NCI-H146 treated with DMSO at 0.1 percent for 48 hours (cell line): ENCODE measurements around the gene PRADC1.

Experiments used
- DNase-seq: peaks from one replicate; lab custom pipeline; 2025; ENCODE audit not compliant: unreplicated experiment; lab: John Stamatoyannopoulos, UW

PRADC1 gene

GRCh38 chr2:73259276-73259675 lies 26.2 kb upstream of the PRADC1 start:
- DNase-seq: no peak

GRCh38 chr2:73258913-73259215 lies 25.8 kb upstream of the PRADC1 start:
- DNase-seq: no peak

DNA sequence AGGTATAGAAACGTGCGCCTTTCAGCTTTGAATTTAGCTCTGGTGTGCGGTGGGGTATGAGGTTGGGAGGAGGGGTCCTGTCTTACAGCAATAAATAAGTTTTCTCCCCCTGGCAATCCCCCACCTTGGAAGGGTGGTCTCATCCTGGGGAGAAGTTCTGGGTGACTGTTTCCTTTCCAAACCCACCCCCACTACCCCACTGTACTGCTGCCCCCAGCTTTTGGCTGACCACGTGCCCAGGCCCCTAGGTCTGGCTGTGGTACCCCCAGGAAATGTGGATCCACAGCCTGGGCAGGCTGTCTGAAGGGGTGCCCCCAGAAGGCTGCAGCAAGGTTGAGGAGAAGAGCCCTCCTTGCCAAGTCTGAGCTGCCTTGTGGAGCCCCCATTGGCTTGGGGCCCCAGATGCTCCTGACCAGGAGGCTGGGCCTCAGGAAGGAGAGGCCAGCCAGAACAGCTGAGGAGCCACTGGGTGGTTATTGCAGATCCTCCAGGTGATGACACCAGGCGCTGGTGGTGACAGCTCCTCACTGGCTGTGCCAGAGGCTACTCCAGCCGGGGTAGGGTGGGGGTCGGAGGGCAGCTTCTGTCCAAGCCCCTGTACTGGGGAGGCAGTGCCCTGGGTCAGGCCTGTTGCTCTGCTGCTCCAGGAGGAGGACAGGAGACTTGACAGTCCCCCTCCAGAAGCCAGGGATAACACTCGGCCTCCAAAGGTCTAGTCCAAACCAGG lies 25.3 kb upstream of the PRADC1 start:
- no peak for DNase-seq

DNA sequence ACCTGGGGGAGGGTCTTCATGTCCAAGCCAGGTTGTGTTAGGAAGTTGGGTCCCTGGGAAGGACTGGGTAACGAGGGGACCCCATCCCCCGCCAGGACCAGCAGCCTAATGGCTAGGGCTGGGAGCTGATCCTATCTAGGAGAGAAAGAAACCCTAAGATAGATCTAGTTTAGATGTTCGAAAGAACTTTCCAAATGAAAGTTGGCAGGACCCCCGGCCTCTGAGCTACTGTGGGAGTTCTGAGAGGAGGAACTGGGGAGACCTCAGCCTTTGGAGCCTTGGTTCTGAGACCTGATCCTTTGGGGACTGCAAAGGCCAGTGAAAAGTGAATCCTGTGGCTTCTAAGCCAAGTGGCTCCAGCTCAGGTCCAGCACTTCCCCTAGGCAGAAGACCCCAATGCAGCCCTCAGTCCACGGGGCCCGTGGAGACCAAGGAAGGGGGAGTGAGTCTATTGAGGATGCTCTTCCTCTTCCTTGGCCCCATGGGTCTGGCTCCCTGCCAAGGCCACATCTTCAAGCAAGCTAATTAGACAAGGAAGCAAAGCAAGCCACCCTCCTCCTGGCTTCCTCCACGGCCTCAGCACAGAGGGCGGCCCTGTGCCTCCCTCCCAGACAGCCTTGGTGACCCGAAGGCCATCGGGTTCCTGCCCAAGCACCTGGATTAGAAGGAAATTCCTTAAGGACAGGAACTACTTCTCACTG lies 24.5 kb upstream of the PRADC1 start:
- DNase-seq: no peak

DNA sequence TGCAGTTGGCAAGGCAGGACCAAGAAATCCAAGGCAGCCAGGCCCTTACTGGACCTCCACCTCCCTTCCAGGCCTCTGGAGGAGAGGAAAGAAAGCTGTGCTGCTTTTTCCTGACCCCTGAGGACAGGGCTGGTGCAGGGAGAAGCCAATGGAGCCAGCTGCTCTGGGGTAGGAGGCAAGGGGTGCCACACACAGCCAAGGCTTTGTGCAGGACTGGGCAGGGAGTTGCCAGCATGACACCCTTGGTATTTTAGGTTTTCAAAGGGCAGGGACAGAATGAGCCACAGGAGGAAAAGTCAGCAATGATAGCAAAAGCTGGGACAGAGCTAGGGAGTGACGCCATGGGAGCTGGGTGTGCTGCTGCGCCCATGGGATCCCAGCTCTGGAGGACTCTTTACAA lies 24.0 kb upstream of the PRADC1 start:
- no peak for DNase-seq

DNA sequence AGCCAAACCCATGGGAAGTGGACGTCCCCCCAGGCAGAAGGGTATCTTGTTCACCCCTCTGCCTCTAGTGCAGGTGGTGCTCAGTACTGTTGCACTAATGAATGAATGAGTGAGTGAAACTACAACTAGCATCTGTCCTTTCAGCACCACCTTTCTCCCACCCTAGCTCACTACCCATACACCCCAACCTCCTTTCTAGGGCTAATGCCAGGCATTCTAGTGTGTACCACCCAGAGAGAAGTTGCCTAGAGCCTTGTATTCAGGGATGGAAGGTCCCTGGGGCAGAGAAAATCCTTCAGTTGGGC lies 23.5 kb upstream of the PRADC1 start:
- no peak for DNase-seq

- no peak for DNase-seq
Measured at GRCh38 chr2:73255907-73256617, 23.0 kb upstream of the PRADC1 start.

DNA sequence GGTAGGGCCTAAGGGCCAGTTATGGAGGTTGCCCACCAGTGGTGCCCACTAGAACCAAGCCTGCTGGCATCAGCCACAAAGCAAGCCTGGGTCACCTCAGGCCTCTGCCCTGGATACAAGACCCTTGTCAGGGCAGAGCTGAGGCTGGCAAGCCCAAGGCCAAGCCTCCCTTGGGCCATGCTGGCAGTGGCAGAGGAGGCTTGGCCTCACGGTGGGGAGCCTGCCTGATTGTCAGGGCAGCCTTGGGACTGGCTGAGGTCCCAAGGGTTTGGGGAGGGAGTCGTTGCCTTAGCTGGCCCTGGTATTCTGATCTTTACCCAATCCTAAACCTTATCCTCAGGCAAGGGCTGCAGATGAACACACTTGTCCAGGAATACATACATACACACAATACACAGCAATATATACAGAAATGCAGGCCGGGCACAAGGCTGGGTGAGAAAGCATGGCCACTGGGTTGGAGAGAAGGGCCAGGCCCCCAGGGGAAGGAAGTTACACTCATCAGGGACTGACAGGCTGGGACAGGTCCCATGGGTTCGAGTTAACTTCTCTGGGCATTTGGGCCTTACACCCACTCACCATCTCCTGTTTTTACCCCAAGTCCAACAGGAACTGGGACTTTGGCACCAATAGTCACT lies 22.1 kb upstream of the PRADC1 start:
- no peak for DNase-seq

- no peak for DNase-seq
Measured at GRCh38 chr2:73254343-73255006, 21.4 kb upstream of the PRADC1 start.

GRCh38 chr2:73253901-73254300 lies 20.9 kb upstream of the PRADC1 start:
- no peak for DNase-seq

DNA sequence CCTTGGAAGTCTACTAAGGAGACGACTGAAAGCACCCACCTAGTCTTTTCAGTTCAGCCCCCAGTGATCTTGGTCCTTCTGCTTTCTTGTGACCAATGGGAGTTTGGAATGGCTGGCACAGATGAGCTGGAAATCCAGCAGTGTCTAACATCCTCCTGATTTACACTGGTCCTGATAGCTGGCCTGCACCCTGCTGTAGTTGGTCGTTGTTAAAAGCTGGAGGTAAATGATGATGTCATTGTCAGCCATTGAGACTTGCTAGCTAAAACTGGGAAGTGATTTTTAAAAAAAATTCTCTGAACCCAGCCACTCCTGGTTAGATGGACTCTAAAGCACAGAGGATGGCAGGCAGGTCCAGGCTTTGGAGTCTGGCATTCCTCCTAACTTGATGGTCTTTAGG lies 20.4 kb upstream of the PRADC1 start:
- no peak for DNase-seq

- DNase-seq: no peak
Measured at GRCh38 chr2:73252238-73253027, 19.4 kb upstream of the PRADC1 start.

- DNase-seq: no peak
Measured at GRCh38 chr2:73250872-73251846, 18.1 kb upstream of the PRADC1 start.

DNA sequence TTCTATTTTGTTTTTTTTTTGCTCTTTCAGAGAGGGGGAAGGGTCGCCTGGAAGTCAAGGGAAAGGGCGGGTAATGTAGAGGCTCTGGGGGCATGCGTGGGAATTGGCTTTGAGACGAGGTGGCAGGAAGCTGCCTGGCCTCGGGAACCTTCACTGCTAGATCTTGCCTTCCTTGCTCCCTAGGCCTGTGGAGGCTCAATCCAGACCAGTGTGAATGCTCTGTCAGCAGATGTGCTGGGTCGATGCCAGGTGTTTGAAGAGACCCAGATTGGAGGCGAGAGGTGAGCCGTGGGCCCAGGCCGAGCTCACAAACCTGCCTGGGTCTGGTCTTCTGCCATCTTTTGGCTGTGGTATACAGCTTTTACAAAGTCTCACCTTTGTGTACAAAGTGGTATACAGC lies 16.6 kb upstream of the PRADC1 start:
- no peak for DNase-seq

DNA sequence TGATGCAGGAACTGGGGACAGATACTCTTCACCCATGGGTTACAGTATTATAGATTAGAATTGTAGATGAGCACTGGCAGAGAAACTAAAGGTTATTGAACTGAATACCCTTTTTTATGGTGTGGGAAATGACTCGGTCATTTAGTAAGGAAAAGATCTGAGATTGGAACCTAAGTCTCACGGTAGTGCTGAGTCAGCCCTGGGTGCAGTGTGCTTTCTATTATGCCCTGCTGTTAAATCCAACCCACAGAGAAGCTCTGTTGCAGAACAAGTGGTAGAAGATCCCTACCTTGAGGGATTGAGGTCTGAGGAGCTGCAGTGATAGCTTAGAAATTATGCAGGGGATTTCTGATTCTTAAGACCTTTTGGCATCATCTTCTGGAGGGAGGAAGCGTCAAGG lies 13.8 kb upstream of the PRADC1 start:
- no peak for DNase-seq

- no peak for DNase-seq
Measured at GRCh38 chr2:73244580-73244979, 11.5 kb upstream of the PRADC1 start.

DNA sequence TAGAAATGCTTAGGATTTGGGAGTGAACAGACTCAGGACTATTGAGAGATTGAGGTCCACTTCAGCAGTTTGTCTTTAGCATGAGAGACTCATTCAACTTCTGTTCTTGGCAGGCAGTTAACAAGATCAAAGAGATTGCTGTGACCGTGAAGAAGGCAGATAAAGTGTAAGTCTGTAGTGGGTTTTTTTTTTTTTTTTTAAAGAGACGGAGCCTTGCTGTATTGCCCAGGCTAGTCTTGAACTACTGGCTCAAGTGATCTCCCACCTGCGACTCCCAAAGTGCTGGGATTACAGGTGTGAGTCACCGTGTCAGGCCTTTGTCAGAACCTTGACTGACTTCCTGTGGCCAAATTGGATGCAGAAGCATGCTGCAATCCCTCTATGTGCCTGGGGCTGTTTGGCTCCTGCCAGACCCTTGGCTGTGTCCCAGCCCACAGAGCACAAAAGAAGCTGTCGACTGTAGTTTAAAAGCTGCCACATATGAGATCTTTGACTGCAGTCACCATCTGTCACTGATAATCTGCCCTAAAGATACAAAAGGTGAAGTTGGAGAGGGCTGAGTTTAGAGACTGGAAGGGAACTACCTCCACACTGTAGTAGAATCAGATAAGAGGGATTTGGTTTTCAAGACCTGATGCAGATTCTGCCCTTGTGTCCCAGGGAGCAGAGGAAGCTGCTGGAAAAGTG lies 11.0 kb upstream of the PRADC1 start:
- DNase-seq: no peak

GRCh38 chr2:73239776-73240175 lies 6.7 kb upstream of the PRADC1 start:
- DNase-seq: no peak

DNA sequence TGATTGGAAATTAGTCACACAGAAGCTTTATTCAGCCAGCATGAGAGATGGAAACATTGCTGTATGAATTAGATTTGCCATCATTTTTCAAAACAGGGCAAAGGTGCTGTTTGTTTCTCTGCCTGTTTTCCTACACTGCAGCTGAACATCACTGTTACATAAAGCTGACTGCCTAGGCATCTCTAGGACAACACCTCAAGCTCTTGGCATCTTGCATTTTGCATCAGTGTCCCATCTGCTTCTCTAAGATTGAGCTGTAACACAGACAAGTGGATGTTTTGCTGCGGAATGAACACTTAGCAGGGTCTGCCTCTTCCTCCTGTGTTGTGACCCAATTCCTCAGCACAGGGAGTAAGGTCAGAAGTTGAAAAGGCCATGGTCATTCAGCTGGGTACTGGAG lies 5.9 kb upstream of the PRADC1 start:
- no peak for DNase-seq
